ENCODE results near the gene DOC2B. TPM values are rescaled to one million over a fixed set of nuclear protein-coding genes. Genes with fewer than 3 reads are reported as not detected.

The DOC2B gene
- total and polyA plus RNA-seq, 7 donors: 1.7 to 6.3 (median 3.3) TPM

- no peaks in the 10 kb centered on the region for H3K27me3 ChIP-seq (ENCODE audit: insufficient read depth in 3 of 3, low read length in 2 of 3)
- no peak overlapping the region for H3K27ac ChIP-seq
- ATAC-seq (peak; percentile 46 to 76 (median 64)), DNase-seq (no peak)
- peak; percentile 44 for TF ChIP-seq CTCF (IDR thresholded peaks at IDR 0.05)
- no peaks in the 10 kb centered on the region for H3K4me1 ChIP-seq
- no peak overlapping the region for H3K4me3 ChIP-seq
- no peaks in the 10 kb centered on the region for H3K36me3 ChIP-seq (ENCODE audit: insufficient read depth in 1 of 2, low read depth in 1 of 2)
- H3K9me3 ChIP-seq: no peaks in the 10 kb centered on the region
- intact Hi-C loops (cut with DNase I): loop anchor here in 1 of 2 donors (2.0 kb wide), 1 partner anchor 222 kb away; no protein-coding TSS in a partner anchor
- 58 to 66% (median 59%) methylated on average over 16 of the region's 16 CpGs for WGBS, 3 donors
These were observed 16.9 kb downstream of the DOC2B start for GRCh38 chr17:164303-165235.

- no peak for DNase-seq
- H3K4me3 ChIP-seq: no peak overlapping the region
- no peaks in the 10 kb centered on the region for H3K27me3 ChIP-seq (ENCODE audit: insufficient read depth in 3 of 3, low read length in 2 of 3)
- no peak overlapping the region for H3K27ac ChIP-seq
- no peak for ATAC-seq
- no peaks in the 10 kb centered on the region for H3K4me1 ChIP-seq
- H3K9me3 ChIP-seq: no peaks in the 10 kb centered on the region
- intact Hi-C loops (cut with DNase I): loop anchor here in 1 of 2 donors (2.0 kb wide), 1 partner anchor 223 kb away; no protein-coding TSS in a partner anchor
- no peaks in the 10 kb centered on the region for H3K36me3 ChIP-seq (ENCODE audit: insufficient read depth in 1 of 2, low read depth in 1 of 2)
- TF ChIP-seq CTCF (IDR thresholded peaks at IDR 0.05): no peak
- WGBS, 3 donors: 83 to 89% (median 87%) methylated on average over 11 of the region's 11 CpGs
These were observed 17.8 kb downstream of the DOC2B start for GRCh38 chr17:163514-164098.

GRCh38 chr17:162689-163088 lies 18.8 kb downstream of the DOC2B start:
- no peak for TF ChIP-seq CTCF (IDR thresholded peaks at IDR 0.05)
- DNase-seq (no peak), ATAC-seq (no peak)
- Histone ChIP-seq H3K9me3 (no peaks in the 10 kb centered on the region), H3K4me3 (no peak overlapping the region), H3K27me3 (ENCODE audit: insufficient read depth in 3 of 3, low read length in 2 of 3) (no peaks in the 10 kb centered on the region), H3K36me3 (ENCODE audit: insufficient read depth in 1 of 2, low read depth in 1 of 2) (no peaks in the 10 kb centered on the region), H3K4me1 (no peaks in the 10 kb centered on the region), H3K27ac (no peak overlapping the region)
- 77 to 85% (median 83%) methylated on average over 11 of the region's 11 CpGs for WGBS, 3 donors
- intact Hi-C loops (cut with DNase I): no loop called here

- H3K27me3 ChIP-seq (ENCODE audit: insufficient read depth in 3 of 3, low read length in 2 of 3): no peaks in the 10 kb centered on the region
- no peaks in the 10 kb centered on the region for H3K9me3 ChIP-seq
- H3K27ac ChIP-seq: no peak overlapping the region
- H3K36me3 ChIP-seq (ENCODE audit: insufficient read depth in 1 of 2, low read depth in 1 of 2): no peaks in the 10 kb centered on the region
- no peaks in the 10 kb centered on the region for H3K4me1 ChIP-seq
- 77 to 86% (median 82%) methylated on average over 10 of the region's 10 CpGs for WGBS, 3 donors
- DNase-seq (no peak), ATAC-seq (no peak)
- intact Hi-C loops (cut with DNase I): no loop called here
- no peak for TF ChIP-seq CTCF (IDR thresholded peaks at IDR 0.05)
- no peak overlapping the region for H3K4me3 ChIP-seq
These were observed 20.0 kb downstream of the DOC2B start for GRCh38 chr17:161481-161880.
